NCI-H2196 (cell line): ENCODE measurements around the gene NCAM2.
"Not testable (repeated sequence)": the region's sequence is repeated elsewhere in the genome, so short reads cannot be mapped to it uniquely, and the experiment has no call there.

Source experiments
- DNase-seq: peaks from one replicate; lab custom pipeline; 2025; ENCODE audit not compliant: unreplicated experiment; lab: John Stamatoyannopoulos, UW

Gene NCAM2

GRCh38 chr21:21101911-21102310 is 103.7 kb downstream of the NCAM2 start:
- DNase-seq: no peak

- no peak for DNase-seq
Measured at GRCh38 chr21:21102896-21103295, 104.7 kb downstream of the NCAM2 start.

- no peak for DNase-seq
Measured at GRCh38 chr21:21103692-21104091, 105.5 kb downstream of the NCAM2 start.

- DNase-seq: no peak
Measured at GRCh38 chr21:21109736-21110135, 111.5 kb downstream of the NCAM2 start.

GRCh38 chr21:21111309-21111920 is 113.2 kb downstream of the NCAM2 start:
- DNase-seq: no peak

GRCh38 chr21:21114461-21114860 is 116.3 kb downstream of the NCAM2 start:
- DNase-seq: no peak

GRCh38 chr21:21119091-21119490 is 120.9 kb downstream of the NCAM2 start:
- DNase-seq: no peak

- DNase-seq: no peak
Measured at GRCh38 chr21:21122680-21123079, 124.5 kb downstream of the NCAM2 start.

GRCh38 chr21:21132390-21132789 is 134.2 kb downstream of the NCAM2 start:
- DNase-seq: no peak

- no peak for DNase-seq
Measured at GRCh38 chr21:21137986-21138385, 139.8 kb downstream of the NCAM2 start.

GRCh38 chr21:21146587-21147373 is 148.6 kb downstream of the NCAM2 start:
- DNase-seq: no peak

GRCh38 chr21:21147374-21147745 is 149.2 kb downstream of the NCAM2 start:
- DNase-seq: no peak

GRCh38 chr21:21148009-21148408 is 149.8 kb downstream of the NCAM2 start:
- no peak for DNase-seq

GRCh38 chr21:21148514-21148913 is 150.3 kb downstream of the NCAM2 start:
- no peak for DNase-seq

GRCh38 chr21:21149445-21149844 is 151.2 kb downstream of the NCAM2 start:
- not testable (repeated sequence) for DNase-seq

- DNase-seq: no peak
Measured at GRCh38 chr21:21151231-21151630, 153.0 kb downstream of the NCAM2 start.

GRCh38 chr21:21156397-21156796 is 158.2 kb downstream of the NCAM2 start:
- DNase-seq: no peak

GRCh38 chr21:21156957-21157356 is 158.7 kb downstream of the NCAM2 start:
- no peak for DNase-seq

GRCh38 chr21:21158376-21158918 is 160.2 kb downstream of the NCAM2 start:
- no peak for DNase-seq

- no peak for DNase-seq
Measured at GRCh38 chr21:21159253-21159899, 161.2 kb downstream of the NCAM2 start.

GRCh38 chr21:21162786-21163185 is 164.6 kb downstream of the NCAM2 start:
- DNase-seq: no peak

GRCh38 chr21:21163904-21164303 is 165.7 kb downstream of the NCAM2 start:
- DNase-seq: peak; percentile 57
